HG02981 (cell line): ENCODE measurements around the gene FAM163A.

Experiments
- ATAC-seq: cut with Tn5 transposase; IDR thresholded peaks from one replicate; pipeline ENCODE4 v1.9.1; 2021; ENCODE audit warnings: mild to moderate bottlenecking, moderate library complexity; ENCODE audit not compliant: unreplicated experiment

Gene FAM163A

GRCh38 chr1:179812501-179813292, 69.6 kb downstream of the FAM163A start:
- ATAC-seq: no peak

GRCh38 chr1:179813626-179814545, 70.8 kb downstream of the FAM163A start:
- no peak for ATAC-seq

- peak; percentile 31 for ATAC-seq
Measured at GRCh38 chr1:179814546-179814838, 71.4 kb downstream of the FAM163A start.

- no peak for ATAC-seq
Measured at GRCh38 chr1:179815641-179816040, 72.5 kb downstream of the FAM163A start.

GRCh38 chr1:179816196-179816960, 73.3 kb downstream of the FAM163A start:
- no peak for ATAC-seq

GRCh38 chr1:179817056-179817455, 74.0 kb downstream of the FAM163A start:
- no peak for ATAC-seq

GRCh38 chr1:179817789-179818188, 74.7 kb downstream of the FAM163A start:
- no peak for ATAC-seq

GRCh38 chr1:179818260-179818659, 75.2 kb downstream of the FAM163A start:
- ATAC-seq: no peak

GRCh38 chr1:179818743-179819173, 75.7 kb downstream of the FAM163A start:
- no peak for ATAC-seq

- no peak for ATAC-seq
Measured at GRCh38 chr1:179820226-179820970, 77.3 kb downstream of the FAM163A start.

- no peak for ATAC-seq
Measured at GRCh38 chr1:179821524-179821923, 78.4 kb downstream of the FAM163A start.

- ATAC-seq: no peak
Measured at GRCh38 chr1:179822065-179822464, 79.0 kb downstream of the FAM163A start.

GRCh38 chr1:179823693-179824092, 80.6 kb downstream of the FAM163A start:
- ATAC-seq: no peak

- no peak for ATAC-seq
Measured at GRCh38 chr1:179824265-179824664, 81.2 kb downstream of the FAM163A start.

- no peak for ATAC-seq
Measured at GRCh38 chr1:179825206-179825605, 82.1 kb downstream of the FAM163A start.

GRCh38 chr1:179825798-179826460, 82.8 kb downstream of the FAM163A start:
- ATAC-seq: no peak

- no peak for ATAC-seq
Measured at GRCh38 chr1:179826626-179827280, 83.7 kb downstream of the FAM163A start.

GRCh38 chr1:179828554-179829110, 85.5 kb downstream of the FAM163A start:
- ATAC-seq: no peak

GRCh38 chr1:179831225-179831624, 88.1 kb downstream of the FAM163A start:
- ATAC-seq: no peak
